ENCODE measurements around the gene RNF4. TPM values are rescaled to one million over a fixed set of nuclear protein-coding genes. Genes with fewer than 3 reads are reported as not detected.

The RNF4 gene
- total RNA-seq (10 to 100 TPM; 49.2 to 54.7 TPM), polyA plus RNA-seq (10 to 100 TPM; 14.8 to 33.0 TPM)
- long read RNA-seq, donor 1, partial matches to known transcripts = 5 of 20 reads
- long read RNA-seq, donor 1, other reads (novel, unspliced or antisense) = 14 of 20 reads
- long read RNA-seq, donor 2 = 0 reads
- long read RNA-seq, donor 3, partial matches to known transcripts = 0 of 15 reads
- long read RNA-seq, donor 3, other reads (novel, unspliced or antisense) = 12 of 15 reads
- long read RNA-seq, donor 4, partial matches to known transcripts = 0 of 9 reads
- long read RNA-seq, donor 4, other reads (novel, unspliced or antisense) = 7 of 9 reads
- long read RNA-seq, donor 5, partial matches to known transcripts = 32 of 58 reads
- long read RNA-seq, donor 5, other reads (novel, unspliced or antisense) = 24 of 58 reads

GRCh38 chr4:2468456-2469191, at the start of gene RNF4:
TSS of gene RNF4 (plus strand) at chr4:2469106. CDS start at chr4:2490494, 21,388 bp downstream.
- 0% methylated on average over 68 to 74 of the region's 74 CpGs for WGBS, 2 donors
- Histone ChIP-seq H3K36me3 (ENCODE audit: control insufficient read depth in 4 of 4, insufficient read depth in 4 of 4, low read length in 4 of 4) (peaks cover 0 to 26% (median 12%) of the 10 kb centered on the region in 4 donors), H3K4me3 (peak within 1 kb of the TSS; percentile 98), H3K9me3 (ENCODE audit: control insufficient read depth in 4 of 4, insufficient read depth in 3 of 4, low read length in 3 of 4) (no peaks in the 10 kb centered on the region), H3K27ac (ENCODE audit: low read depth in 1 of 2, low read length in 1 of 2) (peak within 1 kb of the TSS; percentile 91 to 96), H3K9ac (ENCODE audit: insufficient read depth in 1 of 2, low read length in 2 of 2) (peak within 1 kb of the TSS; percentile 68 to 87), H3K4me1 (ENCODE audit: control insufficient read depth in 5 of 5, insufficient read depth in 5 of 5, low read length in 5 of 5) (peaks cover 0 to 15% (median 3%) of the 10 kb centered on the region in 5 donors), H3K27me3 (ENCODE audit: control insufficient read depth in 3 of 3, insufficient read depth in 3 of 3, low read length in 2 of 3) (no peaks in the 10 kb centered on the region)
- ATAC-seq (ENCODE audit: insufficient read depth, low FRiP score) (peak; percentile 95), DNase-seq (peak; percentile 96 to 98 (median 97))
- no peak for TF ChIP-seq CTCF (IDR thresholded peaks at IDR 0.05; ENCODE audit: control extremely low read depth, extremely low read depth)

GRCh38 chr4:2419814-2420213, 49.1 kb upstream of the RNF4 start:
- no peak overlapping the region for H3K4me3 ChIP-seq
- ATAC-seq (ENCODE audit: insufficient read depth, low FRiP score) = no peak
- H3K4me1 ChIP-seq (ENCODE audit: control insufficient read depth in 5 of 5, insufficient read depth in 5 of 5, low read length in 5 of 5) = peaks cover 0 to 13% (median 0%) of the 10 kb centered on the region in 5 donors
- H3K9ac ChIP-seq (ENCODE audit: insufficient read depth in 1 of 2, low read length in 2 of 2) = no peak overlapping the region
- peaks cover 0 to 57% (median 52%) of the 10 kb centered on the region in 3 donors for H3K27me3 ChIP-seq (ENCODE audit: control insufficient read depth in 3 of 3, insufficient read depth in 3 of 3, low read length in 2 of 3)
- DNase-seq = no peak
- H3K27ac ChIP-seq (ENCODE audit: low read depth in 1 of 2, low read length in 1 of 2) = no peak overlapping the region
- H3K36me3 ChIP-seq (ENCODE audit: control insufficient read depth in 4 of 4, insufficient read depth in 4 of 4, low read length in 4 of 4) = no peaks in the 10 kb centered on the region
- TF ChIP-seq CTCF (IDR thresholded peaks at IDR 0.05; ENCODE audit: control extremely low read depth, extremely low read depth) = no peak
- 40 to 45% methylated on average over 9 of the region's 9 CpGs for WGBS, 2 donors
- peaks cover 0 to 2% (median 0%) of the 10 kb centered on the region in 4 donors for H3K9me3 ChIP-seq (ENCODE audit: control insufficient read depth in 4 of 4, insufficient read depth in 3 of 4, low read length in 3 of 4)

GRCh38 chr4:2421928-2422327, 47.0 kb upstream of the RNF4 start:
- no peak overlapping the region for H3K9ac ChIP-seq (ENCODE audit: insufficient read depth in 1 of 2, low read length in 2 of 2)
- ATAC-seq (ENCODE audit: insufficient read depth, low FRiP score) = no peak
- peaks cover 0 to 37% (median 32%) of the 10 kb centered on the region in 3 donors for H3K27me3 ChIP-seq (ENCODE audit: control insufficient read depth in 3 of 3, insufficient read depth in 3 of 3, low read length in 2 of 3)
- DNase-seq = no peak
- H3K4me1 ChIP-seq (ENCODE audit: control insufficient read depth in 5 of 5, insufficient read depth in 5 of 5, low read length in 5 of 5) = peaks cover 0 to 13% (median 0%) of the 10 kb centered on the region in 5 donors
- WGBS, 2 donors = 84% methylated on average over 6 of the region's 6 CpGs
- no peak overlapping the region for H3K4me3 ChIP-seq
- no peaks in the 10 kb centered on the region for H3K36me3 ChIP-seq (ENCODE audit: control insufficient read depth in 4 of 4, insufficient read depth in 4 of 4, low read length in 4 of 4)
- no peak for TF ChIP-seq CTCF (IDR thresholded peaks at IDR 0.05; ENCODE audit: control extremely low read depth, extremely low read depth)
- H3K9me3 ChIP-seq (ENCODE audit: control insufficient read depth in 4 of 4, insufficient read depth in 3 of 4, low read length in 3 of 4) = peaks cover 0 to 2% (median 0%) of the 10 kb centered on the region in 4 donors
- no peak overlapping the region for H3K27ac ChIP-seq (ENCODE audit: low read depth in 1 of 2, low read length in 1 of 2)
